ENCODE measurements around the gene C12orf75.

GRCh38 chr12:105365231-105365630 is 34.7 kb downstream of the C12orf75 start:
- TF ChIP-seq POLR2A (IDR thresholded peaks at IDR 0.05): no peak
- no peak for TF ChIP-seq CTCF (IDR thresholded peaks at IDR 0.05)
